Heart right ventricle (tissue), 16 donors: Measurements from ENCODE around the gene CCDC157. TPM values are rescaled to one million over a fixed set of nuclear protein-coding genes. Genes with fewer than 3 reads are reported as not detected.

Source experiments
- ATAC-seq, 8 donors: fragments of 200-7000 bp; cut with Tn5 transposase; one replicate each; pipeline ENCODE4 v1.9.1; 2020; ENCODE audit warnings: mild to moderate bottlenecking in 8 of 8, moderate library complexity in 8 of 8, moderate number of reproducible peaks in 1 of 8
- DNase-seq, 2 donors: peaks; one replicate each; pipeline ENCODE4 v3.0.0-alpha.2; 2020
- H3K27ac ChIP-seq, 10 donors: fragments of 200-600 bp; sonication (generic) in 2 of 10; one replicate each; pipeline versions ENCODE4 v1.5.0 to v1.8.0; 2020 to 2022; ENCODE audit warnings: mild to moderate bottlenecking in 3 of 10
- H3K27me3 ChIP-seq, 7 donors: fragments of 200-600 bp; one replicate each; pipeline ENCODE4 v1.8.0; 2021 to 2022; ENCODE audit warnings: mild to moderate bottlenecking in 2 of 7
- H3K36me3 ChIP-seq, 9 donors: fragments of 200-600 bp; sonication (generic) in 1 of 9; one replicate each; pipeline versions ENCODE4 v1.5.0 to v1.8.0; 2020 to 2022; ENCODE audit warnings: mild to moderate bottlenecking in 2 of 9
- H3K4me1 ChIP-seq, 9 donors: fragments of 200-600 bp; sonication (generic) in 1 of 9; one replicate each; pipeline versions ENCODE4 v1.5.0 to v1.8.0; 2020 to 2022; ENCODE audit warnings: mild to moderate bottlenecking in 4 of 9
- H3K4me3 ChIP-seq, 10 donors: fragments of 200-600 bp; sonication (generic) in 2 of 10; one replicate each; pipeline versions ENCODE4 v1.5.0 to v1.8.0; 2020 to 2022; ENCODE audit warnings: mild to moderate bottlenecking in 7 of 10, moderate library complexity in 2 of 10
- H3K9me3 ChIP-seq, 11 donors: fragments of 200-600 bp in 10 of 11; sonication (generic) in 2 of 11; one replicate each; pipeline versions ENCODE4 v1.5.0 to v1.8.0; 2013 to 2022; ENCODE audit warnings: mild to moderate bottlenecking in 2 of 11, control low read depth in 1 of 11, moderate library complexity in 1 of 11
- CTCF ChIP-seq, 9 donors: fragments of 200-600 bp; sonication (generic) in 2 of 9; IDR thresholded peaks; one replicate each; pipeline versions ENCODE4 v1.5.0 to v1.8.0; 2021 to 2022; ENCODE audit warnings: antibody characterized with exemption in 9 of 9, mild to moderate bottlenecking in 5 of 9, moderate library complexity in 1 of 9
- WGBS, 2 donors: extraction: QIAGEN DNeasy Blood & Tissue Kit; methylation state at CpG; one replicate each; pipeline ENCODE4 v1.1.7; 2013; ENCODE audit warnings: inconsistent platforms in 1 of 2; 5-methylcytosine and 5-hydroxymethylcytosine counted together
- intact Hi-C, 10 donors: fragments of 100-400 bp; cut with DNase I; formaldehyde crosslinking; loops; one replicate each; pipeline versions ENCODE4 v1.11.1 to v1.14.2; 2022
- polyA plus RNA-seq, 2 donors: library from polyadenylated mRNA; stranded (reverse); fragments of 200-250 nt; gene quantifications; one replicate each; pipeline ENCODE4 v1.2.3, GENCODE V29; 2013
- total RNA-seq, 10 donors: library from RNA; stranded (reverse); fragmentation: NEBNext Ultra II Directional in 3 of 10; extraction: Animal tissue kit (Norgen Biotek cat#: 25700) in 3 of 10; gene quantifications; one replicate each; pipeline versions ENCODE4 v1.2.1 to v1.2.4, GENCODE V29; 2021 to 2023
- donor health status: Arrhythmogenic right ventricular cardiomyopathy.
- donor health status: ischemic (EF 13 %, LVEDD 7.1; RV severe dilation, severe dysfunction).
- donor health status: healthy with polysubstance abuse.
- donor health status: DM: no; HTN: yes; CAD: no.
- donor health status: DM: no; HTN: no; CAD: no.
- donor health status: ischemic (EF 25% LVEDD 6.9; RV normal size, moderate dysfunction).
- donor health status: ischemic (EF 25% LVEDD 5.7; RV mildly dilated, moderate dysfunction).
- donor health status: healthy.
- donor health status: DM: yes; HTN: yes; CAD: no.
- donor health status: Ischemic cardiomyopathy.
- donor health status: ischemic (EF 35%, LVEDD 5.7; RV mildly dilated, moderate dysfunction).
- donor health status: nonischemic (EF 11% LVEDD 7.7; RV severe dilation, severe dysfunction).
- donor health status: DM: yes; HTN: yes; CAD: no.
- donor health status: PGD.
- donor health status: ischemic (EF 29% LVEDD 5.4; RV normal size, mild dysfunction).
- donor health status: nonischemic (EF 23%, LVEDD 6.1; RV moderate dilation, normal function).

CCDC157 gene
- total and polyA plus RNA-seq, 12 donors = 0.11 to 1.2 (median 0.91) TPM

- Histone ChIP-seq H3K9me3 (no peaks in the 10 kb centered on the region), H3K4me1 (peaks cover 1 to 25% (median 10%) of the 10 kb centered on the region in 9 donors), H3K27me3 (no peaks in the 10 kb centered on the region), H3K27ac (no peak overlapping the region), H3K36me3 (peaks cover 0 to 100% (median 51%) of the 10 kb centered on the region in 9 donors), H3K4me3 (no peak overlapping the region)
- no peak for DNase-seq
- ATAC-seq = no peak
- WGBS, 2 donors = 78 to 84% methylated on average over 4 of the region's 4 CpGs
- intact Hi-C loops = no loop called here
- no peak for TF ChIP-seq CTCF (IDR thresholded peaks at IDR 0.05)
These were observed 8.0 kb upstream of the CCDC157 start for GRCh38 chr22:30348809-30349208.

DNA sequence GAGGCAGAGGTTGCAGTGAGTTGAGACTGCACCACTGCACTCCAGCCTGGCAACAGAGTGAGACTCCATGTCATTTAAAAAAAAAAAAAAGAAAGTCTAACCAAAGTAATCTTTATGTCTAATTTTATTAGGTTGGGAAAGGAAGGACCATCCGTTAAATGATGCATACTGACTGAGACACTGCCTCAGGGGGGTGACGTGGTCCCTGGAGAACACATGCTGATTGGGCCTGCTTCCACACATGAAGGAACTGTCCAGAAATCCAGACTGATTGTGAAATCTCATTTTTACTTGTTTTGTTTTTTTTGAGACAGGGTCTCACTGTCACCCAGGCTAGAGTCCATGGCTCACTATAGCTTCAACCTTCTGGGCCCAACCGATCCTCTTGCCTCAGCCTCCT is 5.6 kb upstream of the CCDC157 start:
- Histone ChIP-seq H3K36me3 (peaks cover 0 to 81% (median 28%) of the 10 kb centered on the region in 9 donors), H3K9me3 (no peaks in the 10 kb centered on the region), H3K27me3 (no peaks in the 10 kb centered on the region), H3K4me3 (no peak overlapping the region), H3K27ac (no peak overlapping the region), H3K4me1 (peaks cover 11 to 48% (median 32%) of the 10 kb centered on the region in 9 donors)
- DNase-seq (no peak), ATAC-seq (peak in 1 of 8 donors; percentile 23)
- intact Hi-C loops = loop anchor here in 2 of 10 donors (5.0 to 10.0 kb wide), 2 partner anchors 36 to 66 kb away; partner anchors contain the start of genes CASTOR1 (in 1 of the 2) and RNF215 (in 1 of the 2)
- 86 to 92% methylated on average over 3 of the region's 3 CpGs for WGBS, 2 donors
- no peak for TF ChIP-seq CTCF (IDR thresholded peaks at IDR 0.05)

- ATAC-seq (no peak), DNase-seq (no peak)
- Histone ChIP-seq H3K27ac (peak overlapping the region in 1 of 10 donors; percentile 99), H3K9me3 (no peaks in the 10 kb centered on the region), H3K36me3 (peaks cover 0 to 46% (median 25%) of the 10 kb centered on the region in 9 donors), H3K4me1 (peaks cover 11 to 42% (median 32%) of the 10 kb centered on the region in 9 donors), H3K27me3 (no peaks in the 10 kb centered on the region), H3K4me3 (peak overlapping the region in 5 of 10 donors; percentile 73 to 97 (median 83))
- TF ChIP-seq CTCF (IDR thresholded peaks at IDR 0.05) = no peak
- 49 to 56% methylated on average over 5 of the region's 5 CpGs for WGBS, 2 donors
- intact Hi-C loops = loop anchor here in 2 of 10 donors (5.0 to 10.0 kb wide), 2 partner anchors 33 to 70 kb away; partner anchors contain the start of genes CASTOR1 (in 1 of the 2) and RNF215 (in 1 of the 2)
These were observed 2.2 kb upstream of the CCDC157 start for GRCh38 chr22:30354644-30355043.

GRCh38 chr22:30357236-30357570 is 396 bp downstream of the CCDC157 start:
- intact Hi-C loops = loop anchor here in 3 of 10 donors (2.0 to 10.0 kb wide), 2 partner anchors 68 to 72 kb away; partner anchors contain the start of gene CASTOR1 (in 3 of the 3)
- 1 to 3% methylated on average over 9 of the region's 9 CpGs for WGBS, 2 donors
- peaks cover 11 to 42% (median 32%) of the 10 kb centered on the region in 9 donors for H3K4me1 ChIP-seq
- H3K4me3 ChIP-seq = peak overlapping the region; percentile 53 to 97 (median 83)
- H3K27me3 ChIP-seq = no peaks in the 10 kb centered on the region
- peak overlapping the region in 7 of 10 donors; percentile 96 to 99 (median 99) for H3K27ac ChIP-seq
- peak in 3 of 8 donors; percentile 1 to 5 (median 2) for ATAC-seq
- DNase-seq = no peak
- no peaks in the 10 kb centered on the region for H3K9me3 ChIP-seq
- no peak for TF ChIP-seq CTCF (IDR thresholded peaks at IDR 0.05)
- H3K36me3 ChIP-seq = peaks cover 0 to 21% (median 9%) of the 10 kb centered on the region in 9 donors
